Right hindlimb (tissue), 1 donor: ENCODE results near the gene TPO.

Experiments used
- DNase-seq: peaks from one replicate; pipeline ENCODE4 v3.0.0-alpha.2; 2018

The TPO gene

DNA sequence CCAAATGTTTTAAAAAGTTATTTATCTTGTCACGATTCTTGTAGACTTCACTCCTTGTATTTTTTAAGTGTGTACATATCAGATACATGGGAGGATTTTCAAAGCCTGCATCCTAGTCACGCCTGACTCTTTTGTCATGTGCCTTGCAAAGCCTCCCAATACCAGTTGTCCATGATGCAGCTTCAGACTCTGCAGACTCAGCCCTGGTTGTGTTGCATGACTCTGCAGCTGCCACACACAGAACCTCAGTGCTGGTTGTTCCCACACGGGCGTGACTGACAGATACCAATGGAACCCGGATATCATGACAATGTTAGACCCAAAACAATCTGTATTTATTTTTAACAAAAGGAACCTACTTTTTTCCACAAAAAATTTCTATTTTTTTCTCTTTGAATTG is 38.2 kb downstream of the TPO start:
- no peak for DNase-seq

GRCh38 chr2:1453561-1453960 is 40.3 kb downstream of the TPO start:
- no peak for DNase-seq

GRCh38 chr2:1454346-1454745 is 41.1 kb downstream of the TPO start:
- no peak for DNase-seq

DNA sequence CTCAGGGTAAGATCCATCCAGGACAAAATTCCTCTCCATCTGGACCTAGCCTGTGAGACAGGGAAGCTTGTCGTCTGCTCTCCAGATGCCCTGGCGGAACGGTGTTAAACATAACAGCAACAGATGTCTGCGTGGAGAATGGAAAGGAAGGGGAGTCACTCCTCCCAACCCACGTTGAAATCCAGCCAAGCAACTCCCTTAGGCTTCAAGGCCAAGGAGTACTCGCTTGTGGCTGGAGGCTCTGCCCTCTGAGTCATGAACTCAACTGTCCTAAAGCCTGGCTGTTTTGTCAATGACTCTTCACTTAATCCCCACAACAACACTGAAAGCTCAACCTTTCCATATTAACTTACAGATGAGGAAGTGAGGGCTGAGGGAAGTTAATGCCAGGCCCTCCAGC is 42.2 kb downstream of the TPO start:
- no peak for DNase-seq

GRCh38 chr2:1458432-1458831 is 45.2 kb downstream of the TPO start:
- no peak for DNase-seq

GRCh38 chr2:1459727-1460126 is 46.5 kb downstream of the TPO start:
- DNase-seq = no peak

DNA sequence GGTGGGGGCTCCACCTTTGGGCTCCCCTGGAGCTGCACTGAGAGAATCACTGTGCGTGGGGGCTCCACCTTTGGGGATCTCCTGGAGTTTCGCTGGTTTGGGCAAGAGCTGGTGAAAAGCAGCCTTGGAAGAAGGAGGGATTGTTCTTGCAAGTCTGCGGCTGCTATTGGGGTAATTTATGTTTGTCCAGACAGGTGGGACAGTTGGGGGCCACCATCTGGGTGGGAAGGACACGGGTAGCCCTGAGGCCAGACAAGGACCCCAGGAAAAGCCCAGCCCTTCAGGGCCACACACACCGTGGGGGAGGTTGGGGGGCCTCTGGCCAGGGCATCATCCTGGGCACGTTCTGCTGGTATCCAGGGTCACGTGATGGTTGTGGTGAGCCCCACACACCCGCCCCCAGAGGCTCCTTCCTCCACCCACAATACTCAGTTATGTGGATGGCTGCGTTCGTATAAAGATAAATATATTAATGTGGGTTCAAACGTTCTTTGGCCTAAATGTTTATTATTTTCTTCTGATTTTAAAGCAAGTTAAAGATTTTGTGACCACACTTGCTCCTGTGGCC is 47.7 kb downstream of the TPO start:
- no peak for DNase-seq

DNA sequence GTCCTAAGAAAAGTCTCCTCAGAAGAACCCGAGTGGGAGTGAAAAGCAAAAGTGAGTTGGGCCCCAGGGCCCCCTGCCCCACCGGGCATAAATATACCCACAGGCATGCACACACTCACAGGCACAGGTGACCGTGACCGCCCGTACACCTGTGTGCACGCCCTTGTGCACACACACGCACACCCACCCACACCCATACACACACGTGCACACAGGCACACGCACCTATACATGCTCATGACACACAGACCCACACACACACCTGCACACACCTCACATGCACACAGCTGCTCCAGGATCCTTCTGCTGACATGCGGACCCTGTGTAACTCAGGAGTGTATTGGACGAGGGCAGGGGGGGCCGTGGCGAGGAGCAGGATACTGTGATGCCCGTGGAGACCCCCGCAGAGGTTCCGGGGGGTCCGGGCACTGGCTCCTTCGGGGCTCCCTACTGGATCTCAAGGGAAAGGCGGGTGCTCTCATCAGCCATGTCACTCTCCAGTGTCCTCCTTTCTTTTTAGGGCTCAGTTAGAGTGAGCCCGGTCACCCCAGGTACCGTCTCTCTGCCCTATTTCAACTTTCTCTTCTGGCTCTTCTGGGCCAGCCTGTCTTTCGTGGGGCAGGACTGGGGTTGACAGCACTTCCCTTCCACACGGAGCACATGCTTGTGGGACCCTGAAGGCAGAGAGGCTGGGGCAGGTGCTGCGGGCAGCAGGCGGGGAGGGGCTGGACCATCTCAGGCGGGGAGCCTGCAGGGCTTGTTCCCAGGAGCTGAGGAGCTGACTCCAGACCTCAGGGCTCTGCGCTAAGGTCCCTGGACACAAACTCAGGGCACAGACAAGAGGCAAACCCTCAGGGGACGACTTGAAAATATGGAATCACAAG is 48.5 kb downstream of the TPO start:
- no peak for DNase-seq

DNA sequence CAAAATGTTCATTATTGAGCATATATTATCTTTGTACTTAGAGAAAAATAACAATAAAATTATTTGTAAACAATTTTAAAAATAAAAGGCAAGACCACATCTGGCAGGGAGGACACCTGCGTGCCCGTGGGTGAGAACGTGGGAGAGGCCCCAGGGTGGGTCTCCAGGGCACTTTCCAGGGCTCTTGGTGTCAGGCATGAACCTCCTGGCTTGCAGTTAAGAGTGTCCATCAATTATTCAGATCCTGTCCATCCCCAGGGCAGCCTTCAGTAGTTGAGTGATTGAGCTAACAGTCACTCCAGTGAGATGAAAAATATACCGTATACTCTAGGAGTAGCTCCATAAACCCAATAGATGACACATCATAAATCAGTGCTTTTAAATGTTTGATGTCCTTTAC is 49.7 kb downstream of the TPO start:
- DNase-seq = no peak

- DNase-seq = no peak
Measured at GRCh38 chr2:1472350-1472749, 59.1 kb downstream of the TPO start.

DNA sequence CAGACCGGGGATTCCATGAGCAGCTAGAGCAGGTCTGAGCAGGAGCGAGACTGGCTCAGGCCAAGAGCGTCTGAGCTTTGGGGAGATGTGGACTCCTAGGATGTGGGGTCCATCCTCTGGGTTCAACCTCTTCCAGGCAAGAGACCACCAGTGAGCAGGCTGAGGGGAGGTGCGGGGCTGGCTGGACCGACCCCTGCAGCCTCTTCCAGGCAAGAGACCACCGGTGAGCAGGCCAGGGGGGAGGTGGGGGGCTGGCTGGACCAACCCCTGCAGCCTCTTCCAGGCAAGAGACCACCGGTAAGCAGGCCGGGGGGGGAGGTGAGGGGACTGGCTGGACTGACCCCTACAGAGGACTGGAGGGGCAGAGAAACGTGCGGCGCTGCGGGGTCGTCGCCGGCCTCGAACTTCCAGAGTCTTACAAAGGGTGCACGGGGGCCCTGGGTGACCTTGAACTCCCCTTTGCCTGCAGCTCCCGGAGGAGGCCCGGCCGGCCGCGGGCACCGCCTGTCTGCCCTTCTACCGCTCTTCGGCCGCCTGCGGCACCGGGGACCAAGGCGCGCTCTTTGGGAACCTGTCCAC is 63.4 kb downstream of the TPO start:
- DNase-seq = no peak

- DNase-seq = no peak
Measured at GRCh38 chr2:1477196-1478040, 64.2 kb downstream of the TPO start.

- DNase-seq = no peak
Measured at GRCh38 chr2:1478311-1479305, 65.3 kb downstream of the TPO start.

GRCh38 chr2:1479346-1479745 is 66.1 kb downstream of the TPO start:
- DNase-seq = no peak

- DNase-seq = no peak
Measured at GRCh38 chr2:1480671-1481076, 67.4 kb downstream of the TPO start.

DNA sequence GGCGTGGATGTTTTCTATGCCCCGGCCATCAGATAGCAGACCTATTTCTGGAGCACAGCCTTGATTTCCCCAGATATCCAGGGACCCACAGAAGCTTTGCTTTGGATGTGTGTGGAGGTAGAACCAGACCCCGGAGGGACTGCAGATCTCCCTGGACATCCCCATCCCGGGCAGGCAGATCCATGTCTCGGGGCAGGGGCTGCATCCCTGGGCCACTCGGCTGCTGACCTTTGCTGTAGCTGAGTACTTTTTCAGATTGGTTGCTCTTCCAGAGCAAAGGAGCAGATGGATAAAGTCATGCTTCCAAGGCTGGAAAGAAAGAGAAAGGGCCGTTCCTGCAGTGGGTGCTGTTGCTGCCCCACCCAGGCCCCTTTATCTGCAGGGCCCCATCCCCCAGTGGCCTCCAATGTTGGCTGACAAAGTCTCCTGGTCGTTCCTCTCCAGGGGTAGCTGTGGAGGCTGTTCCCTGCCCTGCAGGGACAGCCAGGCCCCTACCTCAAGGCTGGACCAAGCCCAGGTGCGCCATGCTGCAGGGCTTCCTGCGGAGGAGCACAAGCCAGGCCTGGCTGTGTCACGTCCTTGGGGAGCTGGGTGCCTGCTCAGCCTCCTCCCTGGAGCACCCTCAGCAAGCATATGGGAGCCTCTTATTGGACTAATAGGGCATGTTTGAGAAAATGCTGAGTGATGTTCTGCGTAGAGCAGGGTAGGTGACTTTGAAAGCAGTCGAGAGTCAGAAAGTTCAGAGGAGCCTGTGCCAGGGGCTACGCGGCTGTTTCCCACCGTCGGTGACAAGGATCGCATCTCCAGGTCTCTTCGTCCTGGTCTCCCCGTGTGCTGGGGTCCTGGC is 68.4 kb downstream of the TPO start:
- no peak for DNase-seq

DNA sequence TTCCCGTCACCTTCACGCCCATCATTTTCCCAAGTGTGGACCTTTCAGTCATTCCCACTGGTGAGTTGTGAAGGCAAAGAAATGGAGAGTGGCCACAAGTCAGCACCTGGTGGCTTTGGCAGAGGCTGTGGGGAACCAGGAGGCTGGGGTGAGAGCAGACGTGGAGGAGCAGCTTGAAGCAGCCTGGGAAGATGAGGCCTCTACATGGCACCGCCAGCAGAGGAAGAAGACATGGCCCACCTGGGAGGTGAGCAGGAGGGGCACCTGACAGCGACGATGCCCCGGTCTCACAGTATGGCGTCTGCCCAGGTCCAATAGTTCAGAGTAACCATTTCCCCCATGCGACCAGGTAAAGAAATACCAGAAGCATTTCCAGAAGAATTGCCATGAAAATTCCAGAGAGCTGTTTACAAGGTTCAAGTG is 69.0 kb downstream of the TPO start:
- DNase-seq = no peak

- no peak for DNase-seq
Measured at GRCh38 chr2:1482981-1483380, 69.7 kb downstream of the TPO start.

DNA sequence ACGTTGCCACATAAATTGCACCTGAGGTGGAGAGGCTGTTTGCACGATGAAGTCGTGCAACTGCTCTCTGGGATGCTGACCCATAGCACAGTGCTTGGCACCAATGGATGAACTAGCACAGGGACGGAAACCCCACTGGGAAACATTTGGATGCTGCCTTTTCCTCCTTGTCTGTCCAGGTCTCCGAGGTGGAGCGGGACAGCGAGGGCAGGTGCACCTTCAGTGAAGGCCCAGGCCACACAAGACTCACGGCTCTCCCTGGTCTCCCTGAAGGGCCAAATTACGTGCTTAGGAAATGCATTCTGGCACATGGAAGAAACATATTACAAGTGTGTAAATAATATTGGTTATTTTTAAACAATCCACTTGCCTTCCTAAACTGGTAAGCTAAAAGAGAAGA is 70.3 kb downstream of the TPO start:
- no peak for DNase-seq

GRCh38 chr2:1484131-1484884 is 71.0 kb downstream of the TPO start:
- DNase-seq = no peak
